HG02970 (cell line): ENCODE data around the gene ELAVL2.

Source experiments
- ATAC-seq: cut with Tn5 transposase; IDR thresholded peaks from one replicate; pipeline ENCODE4 v1.9.1; 2021; ENCODE audit warnings: mild to moderate bottlenecking, moderate library complexity, moderate number of reproducible peaks; ENCODE audit not compliant: unreplicated experiment, low FRiP score

The ELAVL2 gene

DNA sequence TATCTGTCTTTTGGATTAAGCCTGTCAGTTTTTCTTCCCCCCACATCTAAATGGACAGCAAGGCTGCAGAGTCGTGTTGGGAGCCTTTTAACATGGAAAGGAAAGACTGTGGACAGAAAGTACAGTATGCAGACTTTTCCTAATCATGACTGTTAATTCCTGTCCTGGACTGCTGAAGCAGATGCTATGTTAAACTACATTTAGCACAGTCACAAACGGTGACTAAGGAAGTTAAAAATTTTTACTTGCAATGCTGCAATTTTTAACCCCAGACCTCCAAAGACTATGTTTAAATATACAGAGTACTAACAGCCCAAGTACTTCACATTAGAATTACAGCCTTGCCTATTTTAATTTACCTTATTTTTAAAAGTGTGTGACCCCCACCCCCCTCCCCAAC lies 51.8 kb downstream of the ELAVL2 start:
- no peak for ATAC-seq

DNA sequence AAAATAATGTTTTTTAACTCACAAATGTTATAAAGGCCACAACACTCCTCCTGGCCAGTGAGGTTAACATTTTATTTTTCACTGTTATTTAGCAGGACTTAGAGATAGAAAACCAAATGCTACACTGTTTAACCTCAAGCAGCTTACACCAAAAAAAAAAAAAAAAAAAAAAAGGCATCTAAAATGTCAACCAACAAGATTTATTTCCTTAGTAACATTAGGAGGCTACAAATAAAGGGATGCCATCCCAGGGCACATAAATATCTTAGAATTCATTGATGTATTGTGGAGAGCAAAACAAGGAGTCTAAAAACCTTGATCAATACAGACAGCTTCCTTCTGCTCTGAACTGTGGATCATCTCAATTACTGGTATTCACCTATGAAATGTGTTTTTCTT lies 53.7 kb downstream of the ELAVL2 start:
- no peak for ATAC-seq

DNA sequence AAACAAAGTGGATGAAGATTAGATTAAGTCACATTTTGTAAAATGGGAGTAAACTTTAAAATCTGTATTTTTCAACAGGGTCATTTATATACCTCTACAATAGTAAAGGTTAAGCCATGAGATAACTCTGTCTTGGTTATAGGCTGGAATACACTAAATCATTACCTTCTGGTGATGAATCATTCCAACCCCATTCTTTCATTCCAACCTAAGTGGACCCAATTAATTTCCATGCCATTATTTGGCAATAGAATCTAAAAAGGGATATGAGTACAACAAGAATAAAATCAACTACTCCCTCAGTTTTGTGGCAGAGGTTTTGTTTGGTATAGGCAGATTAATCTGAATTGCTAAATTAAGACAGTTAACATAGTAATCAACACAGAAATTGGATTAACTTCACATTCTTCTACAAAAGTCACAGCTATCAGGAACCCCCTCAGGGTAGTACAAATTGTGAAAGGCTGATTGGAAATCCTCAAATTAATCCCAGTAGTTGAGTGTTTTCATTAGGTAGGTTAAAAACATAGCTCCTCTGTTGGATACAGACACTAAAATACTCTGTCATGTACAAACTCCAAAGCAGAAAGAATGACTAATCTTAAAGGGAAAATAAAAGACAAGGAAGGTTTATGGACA lies 54.2 kb downstream of the ELAVL2 start:
- no peak for ATAC-seq

DNA sequence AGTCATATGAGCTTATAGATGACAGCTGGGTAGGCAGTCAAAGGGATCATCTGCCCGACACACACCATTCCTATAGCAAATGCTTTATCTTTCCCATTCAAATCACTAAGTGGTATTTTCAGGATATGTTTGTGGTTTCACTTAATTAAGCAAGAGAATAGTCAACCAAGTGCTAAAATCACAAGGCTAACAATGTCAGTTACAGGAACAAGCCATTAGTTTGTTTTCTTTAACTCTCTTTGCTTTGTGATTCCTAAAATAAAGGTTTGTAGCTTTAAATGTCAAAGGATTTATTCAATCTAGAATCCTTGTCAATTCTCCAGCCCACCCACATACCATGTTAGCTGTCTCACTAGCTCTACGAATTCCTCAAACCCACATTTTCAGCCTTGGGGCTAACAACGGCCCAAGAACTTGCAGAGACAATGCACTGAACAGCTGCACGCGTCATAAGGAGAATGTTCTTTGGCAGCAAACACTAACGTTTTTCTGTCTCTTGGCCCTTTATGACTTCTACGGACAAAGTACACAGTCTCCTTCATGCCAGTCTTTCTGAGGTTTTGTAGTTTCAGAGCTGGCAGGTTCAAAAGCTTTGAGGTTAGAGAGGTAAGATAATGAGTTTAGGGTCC lies 56.6 kb downstream of the ELAVL2 start:
- no peak for ATAC-seq

DNA sequence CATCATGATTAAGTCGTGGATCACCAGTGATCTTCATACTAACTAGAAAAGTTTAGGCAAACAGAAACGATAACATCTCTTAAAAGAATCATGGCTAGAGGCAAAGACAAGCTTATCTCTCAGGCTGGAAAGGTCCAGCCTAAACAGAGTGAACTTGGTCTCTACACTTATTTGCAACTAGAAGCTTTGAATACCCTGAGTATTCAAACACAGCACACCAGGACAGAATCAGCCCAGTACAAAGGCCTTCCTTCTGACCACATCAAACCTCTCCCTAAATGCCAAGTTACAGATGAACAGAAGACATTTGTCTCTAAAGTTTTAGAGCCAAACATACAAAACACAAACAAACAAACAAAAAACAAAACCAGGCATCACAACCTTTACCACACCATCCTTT lies 57.2 kb downstream of the ELAVL2 start:
- no peak for ATAC-seq

DNA sequence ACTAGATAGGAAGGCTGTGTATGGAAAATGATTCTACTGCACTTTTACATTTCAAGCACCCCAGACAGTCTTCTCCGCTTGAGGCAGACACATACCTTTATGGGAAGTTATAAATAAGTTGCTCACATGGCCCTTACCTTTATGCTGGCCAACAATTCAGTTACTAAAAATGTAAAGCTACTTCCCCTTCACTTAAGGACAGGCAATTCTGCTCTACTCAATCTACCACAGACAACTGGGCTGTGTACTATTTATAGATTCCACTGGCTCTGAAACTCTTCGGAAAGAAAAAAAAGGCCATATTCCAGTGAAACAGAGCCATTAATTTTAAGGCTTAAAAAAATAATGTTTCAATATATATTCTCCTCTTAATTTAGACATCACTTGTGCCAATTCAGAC lies 59.4 kb downstream of the ELAVL2 start:
- no peak for ATAC-seq

DNA sequence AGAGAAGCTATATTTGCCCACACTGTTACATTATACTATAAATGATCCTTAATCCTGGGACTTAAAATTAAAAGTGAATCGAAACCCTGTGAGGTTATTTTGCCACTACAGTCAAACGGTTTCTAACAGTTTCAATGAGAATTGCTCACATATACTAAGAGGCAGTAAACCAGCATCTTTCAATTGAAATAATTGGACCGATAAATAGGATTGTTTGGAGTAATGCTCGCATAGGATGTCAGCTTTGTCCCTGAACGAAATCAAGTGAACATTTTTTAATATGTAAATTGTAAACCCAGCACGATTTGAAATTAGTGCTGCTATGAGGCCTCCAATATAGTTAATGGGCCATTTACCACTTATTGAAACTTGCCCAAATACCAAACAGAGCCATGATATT lies 60.5 kb downstream of the ELAVL2 start:
- no peak for ATAC-seq

DNA sequence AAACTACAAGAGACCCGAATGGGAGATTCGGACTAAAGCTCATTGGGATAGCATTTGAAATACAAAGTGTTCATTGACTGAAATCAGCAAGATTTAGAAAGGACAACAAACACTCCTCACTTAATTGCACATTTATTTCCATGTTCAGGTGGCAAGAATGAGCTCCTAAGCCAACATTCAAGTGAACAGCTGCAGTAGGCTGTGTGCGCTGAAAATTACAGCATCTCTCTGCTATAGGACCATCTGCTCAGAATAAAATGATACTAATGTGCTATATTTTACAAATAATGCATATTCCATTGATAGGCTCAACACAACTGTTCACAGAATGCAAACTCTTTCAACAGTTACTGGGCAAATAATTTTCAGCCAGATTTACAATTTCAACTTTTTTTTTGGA lies 61.8 kb downstream of the ELAVL2 start:
- no peak for ATAC-seq

DNA sequence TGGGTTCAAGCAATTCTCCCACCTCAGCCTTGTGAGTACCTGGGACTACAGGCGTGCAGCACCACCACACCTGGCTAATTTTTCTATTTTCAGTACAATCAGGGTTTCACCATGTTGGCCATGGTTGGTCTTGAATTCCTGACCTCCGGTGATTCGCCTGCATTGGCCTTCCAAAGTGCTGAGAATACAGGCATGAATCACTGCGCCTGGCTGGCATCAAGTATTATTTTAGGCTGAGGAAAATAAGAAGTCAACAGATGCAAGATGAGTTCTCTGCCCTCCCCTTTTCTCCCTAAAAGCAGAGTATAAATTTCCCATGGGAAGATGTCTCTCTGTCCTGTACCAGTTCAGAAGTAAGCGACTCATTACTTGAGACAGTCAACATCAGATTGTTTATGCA lies 71.5 kb downstream of the ELAVL2 start:
- no peak for ATAC-seq

DNA sequence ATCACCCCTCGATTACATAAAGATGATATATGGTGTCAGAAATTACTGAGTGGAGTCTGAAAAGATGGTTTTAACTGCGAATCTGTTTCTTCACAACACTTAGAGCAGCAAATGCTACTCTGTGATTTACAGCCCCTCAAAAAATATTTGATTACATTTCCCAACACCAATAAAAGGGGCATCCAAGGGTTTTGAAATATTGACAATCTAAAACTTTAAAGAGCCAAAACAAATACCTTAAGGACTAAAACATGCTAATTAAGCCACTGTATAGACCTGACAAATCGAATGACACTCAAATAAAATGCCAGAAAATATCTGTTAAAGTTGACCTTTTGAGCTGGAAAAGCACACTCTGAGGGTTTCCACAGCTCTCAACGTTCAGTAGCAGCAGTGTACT lies 73.2 kb downstream of the ELAVL2 start:
- no peak for ATAC-seq

DNA sequence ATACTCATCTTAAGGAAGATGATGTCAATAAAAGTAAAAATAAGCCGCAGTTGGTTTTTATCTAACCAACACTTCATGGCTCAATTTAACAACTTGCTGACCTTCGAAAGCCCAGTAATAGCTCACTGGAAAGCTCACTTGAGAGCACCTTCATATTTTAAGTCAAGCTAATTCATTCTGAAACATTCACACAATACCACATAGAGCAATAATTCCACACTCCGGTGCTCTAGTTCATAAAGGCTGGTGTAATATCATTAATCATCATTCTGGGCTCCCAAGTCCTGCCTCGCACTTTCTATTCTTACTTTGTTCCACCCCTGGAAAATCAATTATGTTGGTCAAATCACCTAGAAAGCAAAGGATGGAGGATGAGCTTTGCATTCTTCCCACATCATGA lies 74.4 kb downstream of the ELAVL2 start:
- ATAC-seq = no peak

DNA sequence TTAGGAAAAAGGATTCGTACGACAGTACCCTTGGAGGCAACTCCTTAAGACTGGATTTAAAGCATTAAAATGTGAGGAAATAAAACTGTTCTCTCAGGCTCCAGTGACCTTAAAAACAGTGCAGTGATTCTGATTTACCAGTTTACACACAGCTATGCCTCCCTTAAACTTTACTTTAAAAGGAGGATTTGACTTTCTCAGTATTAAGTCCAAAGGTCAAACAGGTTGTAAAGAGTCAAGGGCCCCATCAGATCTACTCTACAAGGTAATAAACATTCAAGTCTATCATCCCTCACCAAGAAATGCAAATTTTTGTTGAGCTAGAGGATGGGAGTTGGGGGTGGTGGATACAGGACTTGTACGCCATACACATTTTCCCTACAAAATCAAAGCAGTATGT lies 75.2 kb downstream of the ELAVL2 start:
- ATAC-seq = no peak

DNA sequence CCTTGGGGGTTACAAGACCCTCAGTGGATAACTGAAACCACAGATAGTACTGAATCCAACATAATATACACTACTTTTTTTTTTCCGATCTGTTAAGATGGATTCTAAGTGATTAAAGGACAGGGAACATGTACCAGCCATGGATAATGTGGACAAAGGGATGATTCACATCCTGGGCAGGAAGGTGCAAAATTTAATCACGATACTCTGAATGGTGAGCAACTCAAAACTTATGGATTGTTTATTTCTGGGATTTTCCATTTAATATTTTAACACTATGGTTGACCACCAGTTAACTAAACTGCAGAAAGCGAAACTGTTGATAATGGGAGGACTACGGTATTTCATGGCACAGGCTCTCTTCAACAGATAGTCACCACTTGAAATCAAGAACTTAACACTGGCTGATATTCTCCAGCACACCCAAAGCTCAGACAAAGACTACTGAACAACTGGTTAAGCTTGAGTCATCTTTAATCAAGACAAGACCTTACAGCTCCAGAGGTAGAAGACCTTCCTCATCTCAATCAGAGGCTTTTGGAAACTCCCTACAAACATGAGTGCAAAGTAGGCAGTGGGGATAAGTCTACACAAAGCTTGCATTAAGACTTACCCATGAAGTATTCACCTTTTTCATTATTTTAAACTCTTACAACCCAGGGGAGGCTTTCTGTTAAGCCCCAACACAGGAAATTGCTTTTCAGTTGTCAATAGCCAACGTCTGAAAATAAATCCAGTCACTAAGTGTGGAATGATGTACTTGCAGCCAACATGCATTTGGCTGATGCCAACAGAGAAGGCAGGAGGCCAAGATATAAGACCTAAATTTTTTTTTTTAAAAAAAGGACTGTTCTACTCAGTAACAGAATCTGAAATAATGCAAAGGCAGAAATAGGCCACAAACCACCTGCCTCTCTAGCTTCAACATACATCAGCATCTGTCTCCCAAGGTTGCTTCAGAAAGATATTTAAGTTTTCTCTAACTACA lies 78.7 kb downstream of the ELAVL2 start:
- ATAC-seq = no peak

DNA sequence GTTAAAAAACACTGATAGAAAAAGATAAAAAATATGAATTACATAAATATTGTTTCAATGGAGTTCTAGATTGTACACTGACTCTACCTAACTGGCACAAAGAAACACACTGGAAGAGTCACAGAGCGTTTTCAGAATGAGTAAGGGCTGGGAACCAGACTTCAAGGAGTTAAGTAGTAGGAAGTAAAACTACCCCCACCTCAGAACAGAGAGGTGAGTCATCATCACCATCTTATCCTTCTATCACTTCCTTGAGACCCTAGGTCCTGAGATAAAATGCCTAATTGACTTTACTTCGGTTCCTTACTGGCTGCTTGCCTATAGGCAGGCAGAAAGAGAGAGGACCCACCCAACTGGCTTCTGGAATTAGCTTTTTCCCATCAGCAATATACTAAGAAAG lies 79.7 kb downstream of the ELAVL2 start:
- no peak for ATAC-seq

DNA sequence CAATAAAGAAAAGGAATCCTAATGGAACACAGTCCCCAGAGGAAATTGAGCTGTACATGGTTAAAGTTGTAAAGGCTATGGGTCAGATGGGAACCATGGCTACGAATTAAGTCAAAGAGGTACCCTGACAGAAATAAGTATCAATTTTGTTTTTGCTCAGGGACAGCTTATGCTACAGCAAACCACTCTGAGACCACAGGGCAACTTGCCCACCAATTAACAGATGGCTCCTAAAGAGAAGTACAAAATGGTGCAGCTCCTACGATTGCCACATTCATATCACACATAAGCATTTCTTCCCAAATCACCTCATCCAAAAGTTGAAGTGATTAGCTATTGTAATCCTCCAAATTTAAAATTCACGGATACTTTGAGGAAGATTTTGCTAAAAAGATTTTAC lies 83.0 kb downstream of the ELAVL2 start:
- no peak for ATAC-seq

DNA sequence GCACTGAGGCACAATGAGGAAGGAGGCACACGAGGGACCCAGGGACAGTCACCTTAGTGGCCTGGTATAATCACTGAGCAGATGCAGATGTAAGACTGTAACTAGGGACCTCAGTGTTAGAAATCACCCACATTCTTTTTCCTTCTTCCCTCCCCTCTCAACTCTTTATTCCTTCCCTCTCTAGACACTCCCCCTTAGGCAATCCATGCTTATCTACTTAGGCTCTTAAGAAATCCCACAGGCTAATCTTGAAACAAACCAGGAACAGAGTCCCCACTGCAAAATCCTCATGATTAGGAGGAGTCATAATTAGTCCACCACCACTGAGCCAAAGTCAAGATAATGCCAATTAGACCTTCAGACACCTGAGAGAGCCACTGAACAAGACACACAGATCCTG lies 84.7 kb downstream of the ELAVL2 start:
- ATAC-seq = no peak

DNA sequence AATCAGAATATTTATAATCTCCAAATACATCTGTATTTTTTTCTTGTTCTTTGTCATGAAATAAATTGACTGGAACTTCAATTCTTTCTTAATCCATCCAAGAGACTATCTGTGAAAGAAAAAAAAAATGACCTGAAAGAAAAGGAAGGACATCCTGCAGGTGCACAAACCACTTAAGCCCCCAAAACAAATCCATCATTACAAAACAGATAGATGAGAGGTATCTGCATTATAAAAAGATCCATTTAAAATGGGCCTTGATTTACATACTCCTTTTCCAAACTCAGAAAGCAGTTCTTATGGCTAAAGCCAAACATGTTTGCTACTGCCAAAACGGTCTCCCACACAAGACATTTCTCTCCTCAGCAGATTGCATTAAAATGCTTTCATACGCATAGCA lies 85.5 kb downstream of the ELAVL2 start:
- ATAC-seq = no peak

DNA sequence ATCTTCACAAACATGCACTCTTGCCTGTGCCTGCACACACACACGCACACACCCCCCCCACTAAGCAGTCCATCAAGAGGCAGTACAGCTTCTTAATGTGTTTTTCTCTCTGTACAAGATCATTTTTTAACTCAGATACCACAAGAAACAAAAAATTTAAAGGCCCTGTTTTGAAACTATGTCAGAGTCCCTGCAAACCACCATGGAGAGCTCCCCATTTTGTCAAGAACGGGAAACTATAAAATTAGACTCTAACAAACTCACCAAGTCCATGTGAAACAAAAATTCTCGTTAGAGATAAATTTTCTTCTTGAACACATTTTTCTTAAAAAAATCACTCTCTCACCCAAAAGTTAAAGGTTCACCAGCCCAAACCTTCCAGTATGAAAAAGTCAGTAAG lies 86.3 kb downstream of the ELAVL2 start:
- no peak for ATAC-seq

DNA sequence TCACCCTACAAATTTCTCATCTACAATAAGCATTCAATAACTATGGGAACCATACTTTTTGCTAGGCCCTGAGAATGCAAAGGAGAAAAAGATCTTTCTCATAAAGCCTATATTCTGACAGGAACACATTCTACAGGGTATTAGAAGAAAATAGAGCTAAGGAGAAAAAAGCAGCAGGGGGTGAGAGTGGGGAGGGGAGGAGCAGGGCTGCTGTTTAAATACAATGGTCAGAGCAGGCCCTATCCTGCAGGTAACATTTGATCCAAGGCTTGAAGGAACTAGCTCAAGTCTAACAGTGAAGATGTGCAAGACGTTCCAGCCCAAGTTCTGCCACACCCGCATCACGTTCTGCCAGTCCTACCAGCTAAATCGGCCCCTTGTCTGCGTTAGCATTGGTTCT lies 89.7 kb downstream of the ELAVL2 start:
- no peak for ATAC-seq

DNA sequence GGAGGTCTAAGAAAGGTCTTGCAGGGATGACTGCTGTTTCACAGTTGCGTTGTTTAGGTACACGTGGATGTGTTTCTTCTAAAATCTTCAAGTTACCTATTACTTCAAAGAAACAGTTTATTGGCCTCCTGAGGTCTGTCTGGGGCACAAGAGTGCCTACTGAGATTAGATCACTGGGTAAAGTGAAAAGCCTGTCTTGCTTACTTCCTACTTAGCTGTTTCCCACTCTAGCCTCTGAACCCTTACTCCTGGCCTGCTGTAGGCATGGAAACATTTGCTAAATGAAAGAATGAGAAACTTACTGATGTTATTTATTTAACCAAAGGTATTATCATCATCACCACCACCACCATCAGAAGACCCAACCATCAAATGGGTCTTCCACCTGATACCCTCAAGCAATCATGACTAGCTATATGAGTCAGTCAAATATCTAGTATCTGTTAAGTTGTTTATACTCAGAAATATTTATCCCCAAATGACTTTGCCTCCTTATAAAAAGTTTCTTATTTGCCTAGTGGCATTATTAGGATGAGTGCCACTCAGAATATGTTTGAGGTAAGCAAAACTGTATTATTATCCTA lies 92.5 kb downstream of the ELAVL2 start:
- no peak for ATAC-seq

DNA sequence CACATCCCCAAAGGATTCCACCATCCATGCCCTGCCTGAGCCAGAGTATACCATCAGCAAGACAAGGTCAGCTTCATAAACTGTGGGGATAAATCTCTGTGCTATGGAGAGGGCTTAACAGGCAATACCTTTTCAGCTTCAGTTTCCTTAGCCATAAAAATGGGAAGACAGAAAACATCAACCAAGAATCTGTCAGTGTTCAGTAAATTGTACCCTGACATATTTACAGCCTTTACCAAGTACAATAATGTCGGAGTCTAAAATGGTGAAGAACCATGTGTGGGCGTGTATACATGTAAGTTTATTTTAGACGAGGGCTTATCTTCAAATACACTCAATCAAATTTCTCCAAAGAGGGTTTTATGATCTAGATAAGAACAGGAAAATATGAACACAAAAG lies 94.7 kb downstream of the ELAVL2 start:
- ATAC-seq = no peak
